HEK293 (cell line): ENCODE data around the gene PSMB9.
A peak's percentile ranks its signal among the peaks of the same experiment; 100 is the strongest.

Experiments used
- CTCF ChIA-PET: fragments of 350-600 bp; formaldehyde crosslinking; extraction: SDS; loops from one replicate; lab custom pipeline; 2021; ENCODE audit warnings: antibody characterized with exemption; lab: Yijun Ruan, JAX
- POLR2A ChIA-PET: fragments of 300-600 bp; formaldehyde crosslinking; extraction: SDS; loops from one replicate; lab custom pipeline; 2020; ENCODE audit warnings: antibody characterized with exemption, inconsistent platforms; lab: Yijun Ruan, JAX
- H3K27ac ChIP-seq: fragments of 200-500 bp; sonication (Bioruptor generic); 2 replicates; pipeline ENCODE4 v1.5.1; 2014; ENCODE audit warnings: low read depth, low read length, control low read depth, inconsistent platforms; ENCODE audit errors: extremely low read depth
- H3K36me3 ChIP-seq, 2 experiments: fragments of 200-500 bp in 1 of 2; sonication (Bioruptor generic) in 1 of 2; 1 replicate in 1 of 2; 2 replicates in 1 of 2; pipeline ENCODE4 v1.5.1; 2014 to 2017; ENCODE audit warnings: inconsistent platforms in 2 of 2, low read length in 2 of 2; ENCODE audit not compliant: control insufficient read depth in 2 of 2, insufficient read depth in 1 of 2
- H3K4me1 ChIP-seq: fragments of 200-500 bp; sonication (Bioruptor generic); 2 replicates; pipeline ENCODE4 v1.5.1; 2014; ENCODE audit warnings: mild to moderate bottlenecking, low read length, inconsistent platforms; ENCODE audit not compliant: control insufficient read depth, insufficient read depth
- H3K4me3 ChIP-seq: 2 replicates; pipeline ENCODE4 v1.5.1; 2011; ENCODE audit warnings: low read depth, mild to moderate bottlenecking, control low read depth, low read length, moderate library complexity
- H3K9me3 ChIP-seq: fragments of 200-500 bp; sonication (Bioruptor generic); 2 replicates; pipeline ENCODE4 v1.5.1; 2014; ENCODE audit warnings: low read depth, low read length, inconsistent platforms; ENCODE audit not compliant: control insufficient read depth, insufficient read depth
- ATF2 ChIP-seq: fragments of 450-650 bp; formaldehyde crosslinking; IDR thresholded peaks from 2 replicates; pipeline ENCODE4 v1.5.1; 2016; ENCODE audit warnings: missing biosample characterization, missing genetic modification characterization, low read depth
- PRDM1 ChIP-seq: fragments of 450-650 bp; formaldehyde crosslinking; IDR thresholded peaks from 2 replicates; pipeline ENCODE4; 2016; ENCODE audit warnings: missing biosample characterization, missing genetic modification characterization
- PRDM2 ChIP-seq: fragments of 450-650 bp; formaldehyde crosslinking; IDR thresholded peaks from 2 replicates; pipeline ENCODE4 v1.5.1; 2016; ENCODE audit warnings: missing biosample characterization, missing genetic modification characterization, borderline replicate concordance
- WT1 ChIP-seq: fragments of 450-650 bp; formaldehyde crosslinking; IDR thresholded peaks from 2 replicates; pipeline ENCODE4 v1.5.1; 2016; ENCODE audit warnings: missing biosample characterization, missing genetic modification characterization
- ZBTB11 ChIP-seq: fragments of 450-650 bp; formaldehyde crosslinking; conservative IDR thresholded peaks from 2 replicates; pipeline ENCODE4 v1.5.1; 2016; ENCODE audit warnings: low read depth, missing biosample characterization, missing genetic modification characterization
- ZBTB8A ChIP-seq: fragments of 450-650 bp; formaldehyde crosslinking; IDR thresholded peaks from 2 replicates; pipeline ENCODE4 v1.5.1; 2016; ENCODE audit warnings: missing biosample characterization, missing genetic modification characterization
- ZNF175 ChIP-seq: fragments of 450-650 bp; formaldehyde crosslinking; IDR thresholded peaks from 2 replicates; pipeline ENCODE4 v1.5.1; 2016; ENCODE audit warnings: missing biosample characterization, missing genetic modification characterization
- ZNF214 ChIP-seq: fragments of 450-650 bp; formaldehyde crosslinking; IDR thresholded peaks from 2 replicates; pipeline ENCODE4 v1.5.1; 2017; ENCODE audit warnings: missing biosample characterization, mild to moderate bottlenecking, missing genetic modification characterization, borderline replicate concordance
- ZNF521 ChIP-seq: fragments of 450-650 bp; formaldehyde crosslinking; IDR thresholded peaks from 2 replicates; pipeline ENCODE4 v1.5.1; 2017; ENCODE audit warnings: missing biosample characterization, mild to moderate bottlenecking, missing genetic modification characterization
- ZNF596 ChIP-seq: fragments of 450-650 bp; IDR thresholded peaks from 2 replicates; pipeline ENCODE4 v1.5.0; 2018; ENCODE audit warnings: missing biosample characterization, mild to moderate bottlenecking, missing genetic modification characterization, moderate library complexity

Gene PSMB9

DNA sequence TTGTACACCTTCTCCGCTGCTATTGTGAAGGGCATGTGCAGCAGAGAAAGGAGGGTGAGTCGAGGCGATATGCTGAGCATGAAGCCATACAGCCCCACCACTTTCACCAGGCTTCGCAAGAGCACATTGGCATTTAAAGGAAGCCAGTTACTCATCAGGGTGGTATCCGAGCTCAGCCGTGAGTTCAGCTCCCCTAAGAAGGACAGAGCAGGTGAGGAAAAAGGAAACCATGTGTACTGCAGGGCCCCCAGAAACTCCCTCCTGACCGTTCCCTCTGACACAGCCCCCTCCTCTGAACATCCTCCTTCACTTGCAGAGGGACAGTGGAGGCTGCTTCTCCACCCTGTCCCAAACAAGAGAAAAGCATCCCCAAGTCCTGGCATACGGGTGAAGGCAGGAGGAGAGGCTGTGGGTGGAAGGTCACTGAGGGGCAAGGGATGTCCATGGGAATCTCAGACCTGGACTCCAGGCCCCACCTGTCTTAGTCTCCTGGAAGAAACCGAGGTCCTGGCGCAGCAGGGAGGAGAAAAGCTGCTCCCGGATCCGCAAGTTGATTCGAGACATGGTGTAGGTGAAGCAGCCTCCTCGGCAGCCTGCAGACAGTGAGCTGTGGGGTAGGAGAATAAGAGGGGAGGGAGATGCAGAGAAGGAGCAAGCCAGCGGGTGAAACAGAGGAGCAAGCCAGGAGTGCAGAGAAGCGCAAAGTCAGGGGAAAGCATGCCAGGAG is 18.7 kb upstream of the PSMB9 start (continued):
- TF ChIP-seq ATF2 (tag by site-specific recombination) (no peak), ZBTB11 (tag by site-specific recombination) (no peak), ZNF521 (tag by site-specific recombination) (no peak), WT1 (tag by site-specific recombination) (no peak)

DNA sequence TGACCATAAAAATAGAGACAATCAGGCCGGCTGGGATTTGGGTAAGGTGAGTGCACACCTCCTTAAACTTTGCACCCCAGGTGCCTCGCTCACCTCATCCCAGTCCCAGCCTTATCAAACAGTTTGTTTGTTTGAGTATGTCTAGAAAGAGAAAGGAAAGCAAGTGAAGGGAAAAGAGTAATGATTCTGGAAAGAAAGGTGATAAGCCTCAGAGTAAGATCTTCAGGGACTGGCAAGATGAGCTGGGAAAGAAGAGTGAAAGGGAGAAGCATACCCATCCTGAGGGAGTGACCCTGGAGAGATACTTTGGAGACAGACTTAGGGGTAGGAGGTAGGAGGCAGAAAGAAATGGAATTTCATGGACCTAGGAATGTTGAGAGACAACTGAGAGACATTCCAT is 17.1 kb upstream of the PSMB9 start:
- TF ChIP-seq ZNF214 (tag by site-specific recombination) (no peak), PRDM1 (tag by site-specific recombination) (peak; percentile 90), ZNF175 (no peak), PRDM2 (tag by site-specific recombination) (no peak), ZBTB8A (tag by site-specific recombination) (no peak), ZNF596 (tag by site-specific recombination) (no peak)
- H3K27ac ChIP-seq: no peak overlapping the region
- H3K9me3 ChIP-seq: no peaks in the 10 kb centered on the region
- H3K4me1 ChIP-seq: 0 out of 2 replicates have a peak, but pooled peaks cover 3% of the 10 kb centered on the region
- H3K36me3 ChIP-seq: peaks cover 0 to 26% of the 10 kb centered on the region in 2 experiments; a peak in 1 of 3 replicates
- CTCF ChIA-PET: interaction anchor here (1.8 to 6.7 kb wide), 6 partner anchors 13 to 406 kb away, joined by 5 to 355 read pairs (median 60); partner anchors contain the start of genes PSMB9 and TAP1
- POLR2A ChIA-PET: interaction anchor here (3.5 kb wide), 1 partner anchor 135 kb away, joined by 83 read pairs; no protein-coding TSS in a partner anchor
- H3K4me3 ChIP-seq: no peak overlapping the region
